Hematopoietic multipotent progenitor cell treated with erythropoietin and hydrocortisone succinate and interleukin-3 and kit ligand, for 6 days (in vitro differentiated cells): ENCODE measurements around the gene OGFOD3.
"Not testable (repeated sequence)": the region's sequence is repeated elsewhere in the genome, so short reads cannot be mapped to it uniquely, and the experiment has no call there.

ENCODE experiments used
- DNase-seq: peaks from one replicate; pipeline ENCODE4 v3.0.0-alpha.2; 2015

Gene OGFOD3

GRCh38 chr17:82432017-82432416, 13.6 kb upstream of the OGFOD3 start:
- DNase-seq: no peak

- no peak for DNase-seq
These were observed 11.4 kb upstream of the OGFOD3 start for GRCh38 chr17:82429824-82430223.

- DNase-seq: no peak
These were observed 10.2 kb upstream of the OGFOD3 start for GRCh38 chr17:82428546-82428945.

GRCh38 chr17:82424863-82425159, 6.4 kb upstream of the OGFOD3 start:
- DNase-seq: no peak

GRCh38 chr17:82424001-82424862, 5.8 kb upstream of the OGFOD3 start:
- DNase-seq: peak; percentile 89

GRCh38 chr17:82419540-82419939, 1.2 kb upstream of the OGFOD3 start:
- peak; percentile 54 for DNase-seq

GRCh38 chr17:82416771-82417170, 1.6 kb downstream of the OGFOD3 start:
- peak; percentile 45 for DNase-seq

- no peak for DNase-seq
These were observed 2.1 kb downstream of the OGFOD3 start for GRCh38 chr17:82416264-82416663.

- DNase-seq: no peak
These were observed 2.6 kb downstream of the OGFOD3 start for GRCh38 chr17:82415786-82416185.

GRCh38 chr17:82415336-82415735, 3.0 kb downstream of the OGFOD3 start:
- no peak for DNase-seq

- DNase-seq: peak; percentile 86
These were observed 3.7 kb downstream of the OGFOD3 start for GRCh38 chr17:82414548-82415281.

- DNase-seq: peak; percentile 61
These were observed 5.6 kb downstream of the OGFOD3 start for GRCh38 chr17:82412535-82413520.

- not testable (repeated sequence) for DNase-seq
These were observed 6.3 kb downstream of the OGFOD3 start for GRCh38 chr17:82412081-82412480.

GRCh38 chr17:82411396-82412053, 6.9 kb downstream of the OGFOD3 start:
- DNase-seq: no peak

- no peak for DNase-seq
These were observed 8.2 kb downstream of the OGFOD3 start for GRCh38 chr17:82410014-82410716.

GRCh38 chr17:82408938-82409318, 9.5 kb downstream of the OGFOD3 start:
- no peak for DNase-seq

- no peak for DNase-seq
These were observed 10.0 kb downstream of the OGFOD3 start for GRCh38 chr17:82408288-82408937.

- no peak for DNase-seq
These were observed 11.1 kb downstream of the OGFOD3 start for GRCh38 chr17:82407255-82407654.

- no peak for DNase-seq
These were observed 12.2 kb downstream of the OGFOD3 start for GRCh38 chr17:82406131-82406671.

GRCh38 chr17:82405051-82405450, 13.3 kb downstream of the OGFOD3 start:
- no peak for DNase-seq
